Heart right ventricle (tissue), 16 donors: Measurements from ENCODE around the gene POLN. TPM values are rescaled to one million over a fixed set of nuclear protein-coding genes. Genes with fewer than 3 reads are reported as not detected.

Source experiments
- ATAC-seq, 8 donors: fragments of 200-7000 bp; cut with Tn5 transposase; one replicate each; pipeline ENCODE4 v1.9.1; 2020; ENCODE audit warnings: mild to moderate bottlenecking in 8 of 8, moderate library complexity in 8 of 8, moderate number of reproducible peaks in 1 of 8
- DNase-seq, 2 donors: peaks; one replicate each; pipeline ENCODE4 v3.0.0-alpha.2; 2020
- H3K27ac ChIP-seq, 10 donors: fragments of 200-600 bp; sonication (generic) in 2 of 10; one replicate each; pipeline versions ENCODE4 v1.5.0 to v1.8.0; 2020 to 2022; ENCODE audit warnings: mild to moderate bottlenecking in 3 of 10
- H3K27me3 ChIP-seq, 7 donors: fragments of 200-600 bp; one replicate each; pipeline ENCODE4 v1.8.0; 2021 to 2022; ENCODE audit warnings: mild to moderate bottlenecking in 2 of 7
- H3K36me3 ChIP-seq, 9 donors: fragments of 200-600 bp; sonication (generic) in 1 of 9; one replicate each; pipeline versions ENCODE4 v1.5.0 to v1.8.0; 2020 to 2022; ENCODE audit warnings: mild to moderate bottlenecking in 2 of 9
- H3K4me1 ChIP-seq, 9 donors: fragments of 200-600 bp; sonication (generic) in 1 of 9; one replicate each; pipeline versions ENCODE4 v1.5.0 to v1.8.0; 2020 to 2022; ENCODE audit warnings: mild to moderate bottlenecking in 4 of 9
- H3K4me3 ChIP-seq, 10 donors: fragments of 200-600 bp; sonication (generic) in 2 of 10; one replicate each; pipeline versions ENCODE4 v1.5.0 to v1.8.0; 2020 to 2022; ENCODE audit warnings: mild to moderate bottlenecking in 7 of 10, moderate library complexity in 2 of 10
- H3K9me3 ChIP-seq, 11 donors: fragments of 200-600 bp in 10 of 11; sonication (generic) in 2 of 11; one replicate each; pipeline versions ENCODE4 v1.5.0 to v1.8.0; 2013 to 2022; ENCODE audit warnings: mild to moderate bottlenecking in 2 of 11, control low read depth in 1 of 11, moderate library complexity in 1 of 11
- CTCF ChIP-seq, 9 donors: fragments of 200-600 bp; sonication (generic) in 2 of 9; IDR thresholded peaks; one replicate each; pipeline versions ENCODE4 v1.5.0 to v1.8.0; 2021 to 2022; ENCODE audit warnings: antibody characterized with exemption in 9 of 9, mild to moderate bottlenecking in 5 of 9, moderate library complexity in 1 of 9
- WGBS, 2 donors: extraction: QIAGEN DNeasy Blood & Tissue Kit; methylation state at CpG; one replicate each; pipeline ENCODE4 v1.1.7; 2013; ENCODE audit warnings: inconsistent platforms in 1 of 2; 5-methylcytosine and 5-hydroxymethylcytosine counted together
- intact Hi-C, 10 donors: fragments of 100-400 bp; cut with DNase I; formaldehyde crosslinking; loops; one replicate each; pipeline versions ENCODE4 v1.11.1 to v1.14.2; 2022
- polyA plus RNA-seq, 2 donors: library from polyadenylated mRNA; stranded (reverse); fragments of 200-250 nt; gene quantifications; one replicate each; pipeline ENCODE4 v1.2.3, GENCODE V29; 2013
- total RNA-seq, 10 donors: library from RNA; stranded (reverse); fragmentation: NEBNext Ultra II Directional in 3 of 10; extraction: Animal tissue kit (Norgen Biotek cat#: 25700) in 3 of 10; gene quantifications; one replicate each; pipeline versions ENCODE4 v1.2.1 to v1.2.4, GENCODE V29; 2021 to 2023
- donor health status: Arrhythmogenic right ventricular cardiomyopathy.
- donor health status: ischemic (EF 13 %, LVEDD 7.1; RV severe dilation, severe dysfunction).
- donor health status: healthy with polysubstance abuse.
- donor health status: DM: no; HTN: yes; CAD: no.
- donor health status: DM: no; HTN: no; CAD: no.
- donor health status: ischemic (EF 25% LVEDD 6.9; RV normal size, moderate dysfunction).
- donor health status: ischemic (EF 25% LVEDD 5.7; RV mildly dilated, moderate dysfunction).
- donor health status: healthy.
- donor health status: DM: yes; HTN: yes; CAD: no.
- donor health status: Ischemic cardiomyopathy.
- donor health status: ischemic (EF 35%, LVEDD 5.7; RV mildly dilated, moderate dysfunction).
- donor health status: nonischemic (EF 11% LVEDD 7.7; RV severe dilation, severe dysfunction).
- donor health status: DM: yes; HTN: yes; CAD: no.
- donor health status: PGD.
- donor health status: ischemic (EF 29% LVEDD 5.4; RV normal size, mild dysfunction).
- donor health status: nonischemic (EF 23%, LVEDD 6.1; RV moderate dilation, normal function).

POLN gene
- total and polyA plus RNA-seq, 12 donors = 0.97 to 3.1 (median 2.1) TPM

- no peaks in the 10 kb centered on the region for H3K27me3 ChIP-seq
- intact Hi-C loops = no loop called here
- H3K4me1 ChIP-seq = no peaks in the 10 kb centered on the region
- 83 to 86% methylated on average over 7 of the region's 7 CpGs for WGBS, 2 donors
- H3K4me3 ChIP-seq = no peak overlapping the region
- no peak for TF ChIP-seq CTCF (IDR thresholded peaks at IDR 0.05)
- no peak overlapping the region for H3K27ac ChIP-seq
- ATAC-seq = no peak
- DNase-seq = no peak
- no peaks in the 10 kb centered on the region for H3K36me3 ChIP-seq
- peaks cover 0 to 15% (median 0%) of the 10 kb centered on the region in 11 donors for H3K9me3 ChIP-seq
Observed at GRCh38 chr4:2179717-2180116, 62.2 kb downstream of the POLN start.

GRCh38 chr4:2178986-2179385 lies 62.9 kb downstream of the POLN start:
- H3K9me3 ChIP-seq = peaks cover 0 to 15% (median 0%) of the 10 kb centered on the region in 11 donors

GRCh38 chr4:2177443-2178093 lies 64.4 kb downstream of the POLN start:
- WGBS, 2 donors = 89 to 91% methylated on average over 4 of the region's 4 CpGs
- no peaks in the 10 kb centered on the region for H3K36me3 ChIP-seq
- no peaks in the 10 kb centered on the region for H3K27me3 ChIP-seq
- ATAC-seq = no peak
- H3K4me3 ChIP-seq = no peak overlapping the region
- H3K4me1 ChIP-seq = peaks cover 0 to 6% (median 0%) of the 10 kb centered on the region in 9 donors
- H3K27ac ChIP-seq = no peak overlapping the region
- intact Hi-C loops = no loop called here
- H3K9me3 ChIP-seq = peaks cover 0 to 7% (median 0%) of the 10 kb centered on the region in 11 donors
- DNase-seq = no peak
- no peak for TF ChIP-seq CTCF (IDR thresholded peaks at IDR 0.05)

More at GRCh38 chr4:2178986-2179385, 62.9 kb downstream of the POLN start:
- Histone ChIP-seq H3K36me3 (no peaks in the 10 kb centered on the region), H3K4me1 (no peaks in the 10 kb centered on the region), H3K4me3 (no peak overlapping the region), H3K27ac (no peak overlapping the region), H3K27me3 (no peaks in the 10 kb centered on the region)
- intact Hi-C loops = no loop called here
- ATAC-seq = no peak
- WGBS, 2 donors = 96 to 100% methylated on average over 1 of the region's 1 CpG
- no peak for TF ChIP-seq CTCF (IDR thresholded peaks at IDR 0.05)
- no peak for DNase-seq

GRCh38 chr4:2175990-2176698 lies 65.8 kb downstream of the POLN start:
- no peaks in the 10 kb centered on the region for H3K36me3 ChIP-seq
- no peak overlapping the region for H3K4me3 ChIP-seq
- 86 to 90% methylated on average over 9 of the region's 9 CpGs for WGBS, 2 donors
- H3K27ac ChIP-seq = no peak overlapping the region
- no peak for TF ChIP-seq CTCF (IDR thresholded peaks at IDR 0.05)
- no peak for ATAC-seq
- H3K4me1 ChIP-seq = peaks cover 0 to 10% (median 0%) of the 10 kb centered on the region in 9 donors
- intact Hi-C loops = no loop called here
- no peaks in the 10 kb centered on the region for H3K9me3 ChIP-seq
- DNase-seq = no peak
- no peaks in the 10 kb centered on the region for H3K27me3 ChIP-seq
